ENCODE measurements around the gene WDR89.
A peak's percentile ranks its signal among the peaks of the same experiment; 100 is the strongest.

WDR89 gene

GRCh38 chr14:63641473-63642228 is at the start of gene WDR89:
TSS of gene WDR89 (minus strand) at chr14:63641871. CDS start at chr14:63599942, 41,929 bp downstream.
- peak; percentile 100 for DNase-seq (ENCODE audit: low read depth)
- TF ChIP-seq CTCF (IDR thresholded peaks at IDR 0.05; ENCODE audit: control insufficient read depth, extremely low read depth, insufficient read depth) = peak; percentile 51
- H3K4me3 ChIP-seq (ENCODE audit: low read depth, low read length) = peak within 1 kb of the TSS; percentile 69

- TF ChIP-seq CTCF (IDR thresholded peaks at IDR 0.05; ENCODE audit: control insufficient read depth, extremely low read depth, insufficient read depth) = no peak
- H3K4me3 ChIP-seq (ENCODE audit: low read depth, low read length) = no peak overlapping the region
- DNase-seq (ENCODE audit: low read depth) = no peak
Observed at GRCh38 chr14:63689132-63689531, 47.5 kb upstream of the WDR89 start.

- H3K4me3 ChIP-seq (ENCODE audit: low read depth, low read length) = no peak overlapping the region
- no peak for DNase-seq (ENCODE audit: low read depth)
- TF ChIP-seq CTCF (IDR thresholded peaks at IDR 0.05; ENCODE audit: control insufficient read depth, extremely low read depth, insufficient read depth) = no peak
Observed at GRCh38 chr14:63686926-63687325, 45.3 kb upstream of the WDR89 start.

- no peak for DNase-seq (ENCODE audit: low read depth)
- no peak overlapping the region for H3K4me3 ChIP-seq (ENCODE audit: low read depth, low read length)
- TF ChIP-seq CTCF (IDR thresholded peaks at IDR 0.05; ENCODE audit: control insufficient read depth, extremely low read depth, insufficient read depth) = no peak
Observed at GRCh38 chr14:63685401-63685800, 43.7 kb upstream of the WDR89 start.

GRCh38 chr14:63682727-63683593 is 41.3 kb upstream of the WDR89 start:
- no peak for TF ChIP-seq CTCF (IDR thresholded peaks at IDR 0.05; ENCODE audit: control insufficient read depth, extremely low read depth, insufficient read depth)
- no peak overlapping the region for H3K4me3 ChIP-seq (ENCODE audit: low read depth, low read length)
- peak; percentile 91 for DNase-seq (ENCODE audit: low read depth)

- H3K4me3 ChIP-seq (ENCODE audit: low read depth, low read length) = no peak overlapping the region
- no peak for TF ChIP-seq CTCF (IDR thresholded peaks at IDR 0.05; ENCODE audit: control insufficient read depth, extremely low read depth, insufficient read depth)
- DNase-seq (ENCODE audit: low read depth) = peak; percentile 56
Observed at GRCh38 chr14:63678536-63678935, 36.9 kb upstream of the WDR89 start.
